HepG2 (cell line): ENCODE data around the gene MRPL50. TPM values are rescaled to one million over a fixed set of nuclear protein-coding genes. Genes with fewer than 3 reads are reported as not detected.

Experiments
- ATAC-seq: fragments of 200-7000 bp; cut with Tn5 transposase; 3 replicates; pipeline ENCODE4 v1.9.1; 2020; ENCODE audit warnings: mild to moderate bottlenecking, moderate library complexity
- BruUV-seq: library from RNA; stranded (reverse); fragments of 400-500 nt; replicated peaks from 2 replicates; lab custom pipeline; 2021; lab: Mats Ljungman, UMichigan
- CTCF ChIA-PET: fragments of 300-600 bp; formaldehyde crosslinking; extraction: SDS; loops from one replicate; lab custom pipeline; 2021; ENCODE audit warnings: low total read pairs, inconsistent platforms, low intra/inter-chr PET ratio; lab: Yijun Ruan, JAX
- POLR2A ChIA-PET: fragments of 350-600 bp; sonication (Branson Sonifier 250); formaldehyde crosslinking; loops from one replicate; lab custom pipeline; 2020; ENCODE audit warnings: antibody characterized with exemption, inconsistent platforms; lab: Yijun Ruan, JAX
- DNase-seq: peaks from one replicate; pipeline ENCODE4 v3.0.0-alpha.2; 2015; ENCODE audit warnings: low spot score
- FAIRE-seq: peaks from 3 replicates; lab custom pipeline; 2011; peaks lifted over from hg19 to GRCh38; lab: Jason Lieb, UNC
- H2AFZ ChIP-seq: one replicate; pipeline ENCODE4 v1.6.1; 2011; ENCODE audit warnings: low read length, inconsistent platforms
- H3K27ac ChIP-seq: fragments of 300-600 bp; 3 replicates; pipeline ENCODE4 v1.8.0; 2011; ENCODE audit warnings: mixed run types, mild to moderate bottlenecking, mixed read lengths, low read length, inconsistent platforms; ENCODE audit not compliant: insufficient read depth; ENCODE audit errors: extremely low read length
- H3K27me3 ChIP-seq, 2 experiments: fragments of 200-600 bp in 1 of 2; 2 replicates in 1 of 2; 3 replicates in 1 of 2; pipeline versions ENCODE4 v1.6.0 to v1.8.0; 2011; ENCODE audit warnings: low read length in 2 of 2, mild to moderate bottlenecking in 2 of 2, moderate library complexity in 2 of 2, inconsistent platforms in 1 of 2; ENCODE audit not compliant: insufficient read depth in 2 of 2, control insufficient read depth in 1 of 2
- H3K36me3 ChIP-seq, 2 experiments: fragments of 200-600 bp in 1 of 2; replicated peaks in 1 of 2; 2 replicates in 1 of 2; 3 replicates in 1 of 2; pipeline versions ENCODE4 v1.5.1 to v1.8.0; 2011; ENCODE audit warnings: low read length in 2 of 2, inconsistent platforms in 1 of 2; ENCODE audit not compliant: insufficient read depth in 2 of 2, control insufficient read depth in 1 of 2
- H3K4me1 ChIP-seq: 2 replicates; pipeline ENCODE4 v1.5.1; 2012; ENCODE audit warnings: low read length, inconsistent platforms; ENCODE audit not compliant: insufficient read depth
- H3K4me2 ChIP-seq: 2 replicates; pipeline ENCODE4 v1.6.0; 2011; ENCODE audit warnings: low read depth, low read length, inconsistent platforms
- H3K4me3 ChIP-seq, 3 experiments: fragments of 200-600 bp in 1 of 3; sonication (generic), shearing (Covaris generic) in 1 of 3; replicated peaks in 1 of 3; 2 replicates each; pipeline ENCODE4 v1.5.1; 2011 to 2016; ENCODE audit warnings: low read length in 3 of 3, inconsistent platforms in 2 of 3, low read depth in 2 of 3, mild to moderate bottlenecking in 2 of 3, control low read depth in 1 of 3, mixed read lengths in 1 of 3; ENCODE audit not compliant: insufficient read depth in 1 of 3
- H3K79me2 ChIP-seq: one replicate; pipeline ENCODE4 v1.6.1; 2011; ENCODE audit warnings: low read length, inconsistent platforms; ENCODE audit not compliant: insufficient read depth
- H3K9ac ChIP-seq: 2 replicates; pipeline ENCODE4 v1.6.0; 2011; ENCODE audit warnings: mild to moderate bottlenecking, low read depth, low read length, inconsistent platforms; ENCODE audit not compliant: insufficient read depth
- H3K9me3 ChIP-seq: 2 replicates; pipeline ENCODE4 v1.5.1; 2012; ENCODE audit warnings: mild to moderate bottlenecking, low read length
- H4K20me1 ChIP-seq: 2 replicates; pipeline ENCODE4 v1.6.0; 2011; ENCODE audit warnings: inconsistent platforms, mild to moderate bottlenecking, low read length, moderate library complexity; ENCODE audit not compliant: insufficient read depth
- BRCA1 ChIP-seq: sonication (generic); formaldehyde crosslinking; IDR thresholded peaks from 2 replicates; pipeline ENCODE4 v1.4.0; 2020; ENCODE audit warnings: missing genetic modification reagents
- CAMTA2 ChIP-seq: sonication (generic); formaldehyde crosslinking; IDR thresholded peaks from 2 replicates; pipeline ENCODE4 v1.4.0; 2020; ENCODE audit warnings: mild to moderate bottlenecking, missing genetic modification reagents, borderline replicate concordance
- EP300 ChIP-seq, 3 experiments: sonication (generic) in 1 of 3; formaldehyde crosslinking in 1 of 3; IDR thresholded peaks; 2 replicates each; pipeline versions ENCODE4 v1.5.1 to v1.6.1; 2011 to 2020; ENCODE audit warnings: low read depth in 2 of 3, low read length in 2 of 3, borderline replicate concordance in 1 of 3, improper control_type of control experiment in 1 of 3, mild to moderate bottlenecking in 1 of 3, missing genetic modification reagents in 1 of 3, moderate library complexity in 1 of 3
- GATAD2A ChIP-seq: IDR thresholded peaks from 2 replicates; pipeline ENCODE4 v1.6.1; 2016
- KLF12 ChIP-seq: sonication (generic); formaldehyde crosslinking; IDR thresholded peaks from 2 replicates; pipeline ENCODE4 v1.4.0; 2020; ENCODE audit warnings: missing genetic modification reagents, borderline replicate concordance
- NCOA5 ChIP-seq: sonication (generic); formaldehyde crosslinking; IDR thresholded peaks from 2 replicates; pipeline ENCODE4 v1.4.0; 2020; ENCODE audit warnings: missing genetic modification reagents
- RBM22 ChIP-seq: fragments of 200-400 bp; formaldehyde crosslinking; optimal IDR thresholded peaks from 2 replicates; pipeline ENCODE3; 2017; ENCODE audit warnings: mild to moderate bottlenecking, low read length, moderate library complexity
- ZMYM2 ChIP-seq: sonication (generic); formaldehyde crosslinking; IDR thresholded peaks from 2 replicates; pipeline ENCODE4 v1.8.0; 2022; ENCODE audit warnings: mild to moderate bottlenecking, missing genetic modification reagents
- ZNF225 ChIP-seq: sonication (generic); formaldehyde crosslinking; IDR thresholded peaks from 2 replicates; pipeline ENCODE4 v1.4.0; 2020; ENCODE audit warnings: mild to moderate bottlenecking, missing genetic modification reagents
- ZNF280B ChIP-seq: sonication (generic); formaldehyde crosslinking; IDR thresholded peaks from 2 replicates; pipeline ENCODE4 v1.5.0; 2020; ENCODE audit warnings: missing genetic modification reagents, mild to moderate bottlenecking, borderline replicate concordance
- ZNF280D ChIP-seq: sonication (generic); formaldehyde crosslinking; IDR thresholded peaks from 2 replicates; pipeline ENCODE4 v1.5.1; 2020; ENCODE audit warnings: mild to moderate bottlenecking, missing genetic modification reagents
- ZNF3 ChIP-seq: IDR thresholded peaks from 2 replicates; pipeline ENCODE4 v1.7.0; 2017; ENCODE audit warnings: inconsistent platforms
- ZNF597 ChIP-seq: sonication (generic); formaldehyde crosslinking; IDR thresholded peaks from 2 replicates; pipeline ENCODE4 v1.5.0; 2020; ENCODE audit warnings: missing genetic modification reagents
- ZSCAN29 ChIP-seq: sonication (generic); formaldehyde crosslinking; conservative IDR thresholded peaks from 2 replicates; pipeline ENCODE4 v1.4.0; 2020; ENCODE audit warnings: mild to moderate bottlenecking, missing genetic modification reagents
- WGBS: methylation state at CpG from one replicate; pipeline ENCODE4 v1.1.6; 2017; ENCODE audit warnings: low lambda C conversion rate; 5-methylcytosine and 5-hydroxymethylcytosine counted together
- in situ Hi-C: cut with HindIII; loops from 2 replicates; pipeline ENCODE4 v1.10.0; 2017; ENCODE audit warnings: low pct_unique_long_range_greater_than_20kb; ENCODE audit not compliant: extremely low pct_ligation_motif_present
- intact Hi-C: fragments of 100-400 bp; cut with micrococcal nuclease; formaldehyde crosslinking; loops from one replicate; pipeline ENCODE4 v1.10.0; 2022; ENCODE audit not compliant: unreplicated experiment
- polyA plus RNA-seq, 8 experiments: library from polyadenylated mRNA; depleted of rRNA in 3 of 8; stranded (reverse) in 7 of 8; unstranded in 1 of 8; fragments of >200 nt; fragmentation: Illumina TruSeq in 4 of 8; extraction: Trizol in 4 of 8; gene quantifications; 2 replicates each; pipeline versions ENCODE4 v1.2.1 to v1.2.3, GENCODE V29; 2011 to 2016; ENCODE audit warnings: low read depth in 4 of 8, missing spikeins in 1 of 8, mixed read lengths in 1 of 8; ENCODE audit not compliant: insufficient read depth in 1 of 8
- total RNA-seq, 5 experiments: library from RNA; depleted of rRNA; stranded (reverse); fragments of >200 nt; fragmentation: Illumina TruSeq; extraction: Trizol; gene quantifications; 2 replicates each; pipeline ENCODE4 v1.2.3, GENCODE V29; 2016; ENCODE audit warnings: low read depth in 1 of 5

Gene MRPL50
- total and polyA plus RNA-seq, 2 of the 13 experiments (the other 11 are each of a cell fraction or from before 2014, with no cell fraction given): 37.1 to 70.0 TPM

GRCh38 chr9:101394687-101395086 is 3.7 kb downstream of the MRPL50 start (continued):
- 0 out of 2 replicates have a peak, but pooled peaks have one; percentile 42 for TF ChIP-seq ZNF280D (CRISPR knock-in tag)
- no peak for TF ChIP-seq NCOA5
- TF ChIP-seq GATAD2A: peak; percentile 17; the same call in 1 of the 2 replicates
- peak in 1 of 2 experiments; percentile 7; a peak in 1 of 4 replicates for TF ChIP-seq EP300 (IDR thresholded peaks at IDR 0.05; ENCODE audit: low read depth in 2 of 2, low read length in 2 of 2)
- no peak for TF ChIP-seq EP300 (CRISPR knock-in tag; IDR thresholded peaks at IDR 0.05; ENCODE audit: borderline replicate concordance)
- TF ChIP-seq CAMTA2: no peak
- TF ChIP-seq, all 625 proteins: peak for 11

GRCh38 chr9:101393135-101393534 is 5.3 kb downstream of the MRPL50 start:
- no peak for ATAC-seq
- 98% methylated on average over 3 of the region's 3 CpGs for WGBS
- Histone ChIP-seq H3K4me2 (no peak overlapping the region), H2AFZ (no peak overlapping the region), H3K4me1 (peaks cover 76% of the 10 kb centered on the region)
- intact Hi-C loops: no loop called here
- TF ChIP-seq ZNF280D (CRISPR knock-in tag) (peak; percentile 73; the same call in 1 of the 2 replicates), BRCA1 (CRISPR knock-in tag) (no peak), RBM22 (no peak), ZNF225 (CRISPR knock-in tag) (no peak), ZMYM2 (CRISPR knock-in tag) (peak; percentile 36; the same call in 1 of the 2 replicates), ZNF3 (CRISPR knock-in tag) (0 out of 2 replicates have a peak, but pooled peaks have one; percentile 53), KLF12 (CRISPR knock-in tag) (no peak), ZSCAN29 (CRISPR knock-in tag) (no peak), ZNF280B (CRISPR knock-in tag) (no peak), ZNF597 (CRISPR knock-in tag) (no peak)
- TF ChIP-seq, all 625 proteins: peak for 3
- BruUV-seq: no TSS peak
- CTCF ChIA-PET: no interaction called here
- DNase-seq (no peak), FAIRE-seq (no peak)
- Histone ChIP-seq H3K36me3 (peaks cover 6 to 42% of the 10 kb centered on the region in 2 experiments; a peak in 2 of 5 replicates), H3K27ac (no peak overlapping the region), H3K9ac (no peak overlapping the region), H3K4me3 (no peak overlapping the region), H3K27me3 (no peaks in the 10 kb centered on the region; a peak in 1 of 5 replicates), H3K9me3 (peaks cover 20% of the 10 kb centered on the region), H3K79me2 (peaks cover 77% of the 10 kb centered on the region), H4K20me1 (peaks cover 3% of the 10 kb centered on the region; the same call in 1 of the 2 replicates)
- POLR2A ChIA-PET: no interaction called here
- in situ Hi-C loops: loop anchor here (10.0 kb wide), 1 partner anchor 278 kb away; no protein-coding TSS in a partner anchor
